ENCODE results near the gene SLFN12L. TPM values are rescaled to one million over a fixed set of nuclear protein-coding genes. Genes with fewer than 3 reads are reported as not detected.
"Not testable (repeated sequence)": the region's sequence is repeated elsewhere in the genome, so short reads cannot be mapped to it uniquely, and the experiment has no call there.

The SLFN12L gene
- total RNA-seq, 1 donor from 2014 or later = 2.4 TPM

DNA sequence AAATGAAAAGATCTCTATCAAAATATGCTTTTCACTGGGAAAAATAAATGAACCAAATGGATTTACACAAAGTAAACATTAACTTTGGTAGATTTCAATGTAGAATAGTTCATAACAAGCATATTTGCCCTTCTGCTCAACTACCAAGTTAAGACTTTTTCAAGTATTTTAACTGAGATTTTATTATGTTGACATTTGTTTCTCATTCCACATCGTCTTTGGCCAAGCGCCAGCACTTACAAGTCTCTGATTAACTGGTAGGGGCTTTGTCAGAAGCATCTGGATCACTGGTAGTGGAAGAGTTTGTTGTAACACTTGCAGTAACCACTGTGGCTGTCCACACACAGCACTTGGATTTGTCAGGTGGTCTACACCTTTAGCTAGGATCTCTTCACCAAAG, 22.9 kb downstream of the SLFN12L start:
- Mint-ChIP-seq H3K4me3 (no peak overlapping the region), H3K4me1 (no peaks in the 10 kb centered on the region), H3K36me3 (ENCODE audit: low read depth) (no peaks in the 10 kb centered on the region), H3K27ac (no peak overlapping the region), H3K27me3 (peaks cover 47% of the 10 kb centered on the region), H3K9me3 (no peaks in the 10 kb centered on the region)
- TF ChIP-seq, protein P1, sequence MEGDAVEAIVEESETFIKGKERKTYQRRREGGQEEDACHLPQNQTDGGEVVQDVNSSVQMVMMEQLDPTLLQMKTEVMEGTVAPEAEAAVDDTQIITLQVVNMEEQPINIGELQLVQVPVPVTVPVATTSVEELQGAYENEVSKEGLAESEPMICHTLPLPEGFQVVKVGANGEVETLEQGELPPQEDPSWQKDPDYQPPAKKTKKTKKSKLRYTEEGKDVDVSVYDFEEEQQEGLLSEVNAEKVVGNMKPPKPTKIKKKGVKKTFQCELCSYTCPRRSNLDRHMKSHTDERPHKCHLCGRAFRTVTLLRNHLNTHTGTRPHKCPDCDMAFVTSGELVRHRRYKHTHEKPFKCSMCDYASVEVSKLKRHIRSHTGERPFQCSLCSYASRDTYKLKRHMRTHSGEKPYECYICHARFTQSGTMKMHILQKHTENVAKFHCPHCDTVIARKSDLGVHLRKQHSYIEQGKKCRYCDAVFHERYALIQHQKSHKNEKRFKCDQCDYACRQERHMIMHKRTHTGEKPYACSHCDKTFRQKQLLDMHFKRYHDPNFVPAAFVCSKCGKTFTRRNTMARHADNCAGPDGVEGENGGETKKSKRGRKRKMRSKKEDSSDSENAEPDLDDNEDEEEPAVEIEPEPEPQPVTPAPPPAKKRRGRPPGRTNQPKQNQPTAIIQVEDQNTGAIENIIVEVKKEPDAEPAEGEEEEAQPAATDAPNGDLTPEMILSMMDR (IDR thresholded peaks at IDR 0.05) = no peak
- CTCF ChIA-PET = interaction anchor here (1.4 kb wide), 1 partner anchor 202 kb away, joined by 3 read pairs; no protein-coding TSS in a partner anchor
- intact Hi-C loops (cut with micrococcal nuclease) = no loop called here
- DNase-seq = no peak
- ATAC-seq (ENCODE audit: low read depth) = no peak
- POLR2A ChIA-PET = no interaction called here

DNA sequence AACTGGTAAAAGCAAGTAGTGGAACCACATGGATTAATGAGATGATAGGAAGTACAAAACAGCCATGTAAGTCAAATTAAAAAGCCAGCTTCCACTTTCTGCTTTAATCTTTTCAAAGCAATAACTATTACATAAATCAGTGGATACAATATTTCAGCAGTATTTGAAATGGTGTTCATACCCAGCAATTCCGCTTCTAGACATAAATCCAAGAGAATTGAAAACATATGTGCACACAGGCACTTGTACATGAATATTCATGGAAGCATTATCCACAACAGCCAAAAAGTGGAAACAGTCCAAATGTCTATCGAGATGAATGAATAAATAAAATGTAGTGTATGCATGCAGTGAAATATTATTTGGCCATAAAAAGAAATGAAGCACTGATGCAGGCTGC, 27.4 kb downstream of the SLFN12L start:
- CTCF ChIA-PET = no interaction called here
- Mint-ChIP-seq H3K36me3 (ENCODE audit: low read depth) (no peaks in the 10 kb centered on the region), H3K4me1 (no peaks in the 10 kb centered on the region), H3K4me3 (no peak overlapping the region), H3K9me3 (peaks cover 12% of the 10 kb centered on the region), H3K27me3 (peaks cover 22% of the 10 kb centered on the region), H3K27ac (no peak overlapping the region)
- no peak for ATAC-seq (ENCODE audit: low read depth)
- intact Hi-C loops (cut with micrococcal nuclease) = no loop called here
- TF ChIP-seq, protein P1 (IDR thresholded peaks at IDR 0.05) = no peak
- POLR2A ChIA-PET = no interaction called here
- DNase-seq = no peak

DNA sequence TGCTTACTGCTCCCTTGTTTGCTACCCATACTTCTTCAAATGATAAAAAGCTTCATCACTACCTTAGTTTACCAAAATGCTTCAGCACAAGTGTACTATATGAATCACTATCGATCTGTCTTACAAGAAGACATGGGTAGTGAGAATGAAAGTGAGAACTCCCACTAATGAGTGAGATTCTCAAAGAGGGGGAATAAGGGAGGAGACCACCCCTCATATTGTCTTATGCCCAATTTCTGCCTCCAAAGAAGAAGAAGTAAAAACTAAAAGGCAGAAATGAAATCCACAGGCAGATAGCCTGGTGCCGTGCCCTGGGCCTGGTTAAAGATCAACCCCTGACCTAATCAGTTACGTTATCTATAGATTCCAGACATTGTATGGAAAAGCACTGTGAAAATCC, 29.8 kb downstream of the SLFN12L start:
- CTCF ChIA-PET; H3K36me3 Mint-ChIP-seq (ENCODE audit: low read depth); intact Hi-C loops (cut with micrococcal nuclease); H3K4me3 Mint-ChIP-seq; ATAC-seq (ENCODE audit: low read depth); DNase-seq; H3K27ac Mint-ChIP-seq; H3K4me1 Mint-ChIP-seq; POLR2A ChIA-PET: not testable (repeated sequence)
- Mint-ChIP-seq H3K27me3 (peaks cover 11% of the 10 kb centered on the region), H3K9me3 (peaks cover 12% of the 10 kb centered on the region)

DNA sequence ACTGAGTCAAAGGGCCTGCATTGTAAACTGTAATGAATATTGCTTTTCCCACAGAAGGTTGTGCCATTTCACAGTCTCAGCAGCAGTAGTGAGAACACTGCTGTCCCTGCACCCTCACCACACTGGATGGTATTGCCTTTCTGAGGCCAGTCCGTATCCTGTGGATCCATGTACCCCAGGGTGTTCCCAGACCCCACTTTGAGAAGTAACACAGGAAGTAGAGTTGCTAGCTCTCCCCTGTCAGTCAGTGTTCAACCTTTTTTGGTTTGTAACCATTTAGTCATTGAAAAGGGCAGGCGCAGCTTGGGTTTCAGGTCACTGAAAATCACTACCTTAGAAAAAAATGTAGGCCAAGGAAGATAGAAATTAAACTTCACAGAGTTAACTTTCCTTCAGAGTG, 37.9 kb downstream of the SLFN12L start:
- intact Hi-C loops (cut with micrococcal nuclease) = loop anchor here (2.0 kb wide), 1 partner anchor 51 kb away; the partner anchor contains the start of gene SLFN13
- peaks cover 7% of the 10 kb centered on the region for H3K9me3 Mint-ChIP-seq

DNA sequence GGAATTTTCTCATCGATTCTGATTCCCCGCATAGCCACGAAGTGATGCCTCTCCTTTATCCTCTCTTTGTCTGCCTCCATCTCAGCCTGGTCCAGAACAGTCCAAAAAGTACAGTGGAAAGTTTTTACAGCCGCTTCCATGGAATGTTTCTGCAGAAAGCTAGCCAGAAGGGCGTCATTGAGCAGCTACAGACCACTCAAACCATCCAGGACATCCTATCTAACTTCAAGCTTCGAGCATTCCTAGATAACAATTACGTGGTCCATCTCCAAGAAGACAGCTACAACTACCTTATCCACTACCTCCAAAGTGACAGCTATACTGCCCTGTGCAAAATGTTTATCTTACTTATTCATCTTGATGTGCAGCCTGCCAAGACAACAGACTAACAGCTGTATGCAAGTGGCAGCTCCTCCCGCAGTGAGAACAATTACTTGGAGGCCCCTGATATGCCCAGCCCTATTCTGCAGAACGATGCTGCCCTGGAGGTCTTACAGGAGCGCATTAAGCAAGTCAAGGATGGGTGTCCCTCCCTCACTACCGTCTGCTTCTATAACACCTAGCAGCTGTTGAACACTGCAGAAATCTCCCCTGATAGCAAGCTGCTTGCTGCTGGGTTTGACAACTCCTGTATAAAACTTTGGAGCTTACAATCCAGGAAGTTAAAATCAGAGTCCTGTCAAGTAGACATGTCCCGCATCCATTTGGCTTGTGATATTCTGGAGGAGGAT, 38.9 kb downstream of the SLFN12L start:
- CTCF ChIA-PET = interaction anchor here (1.7 kb wide), 1 partner anchor 186 kb away, joined by 4 read pairs; no protein-coding TSS in a partner anchor
- DNase-seq = no peak
- POLR2A ChIA-PET = interaction anchor here (1.9 kb wide), 1 partner anchor 11 kb away, joined by 5 read pairs; no protein-coding TSS in a partner anchor
- H3K27me3 Mint-ChIP-seq = peaks cover 56% of the 10 kb centered on the region
- no peak overlapping the region for H3K27ac Mint-ChIP-seq
- TF ChIP-seq, protein P1 (IDR thresholded peaks at IDR 0.05) = no peak
- ATAC-seq (ENCODE audit: low read depth) = no peak
- no peak overlapping the region for H3K4me3 Mint-ChIP-seq
- peaks cover 17% of the 10 kb centered on the region for H3K4me1 Mint-ChIP-seq
- intact Hi-C loops (cut with micrococcal nuclease) = loop anchor here (1.0 to 2.0 kb wide), 2 partner anchors 11 to 50 kb away; partner anchors contain the start of gene SLFN13
- no peaks in the 10 kb centered on the region for H3K36me3 Mint-ChIP-seq (ENCODE audit: low read depth)
- peaks cover 9% of the 10 kb centered on the region for H3K9me3 Mint-ChIP-seq

More for the DNA sequence above, 37.9 kb downstream of the SLFN12L start:
- Mint-ChIP-seq H3K4me1 (peaks cover 15% of the 10 kb centered on the region), H3K4me3 (no peak overlapping the region), H3K27ac (no peak overlapping the region), H3K36me3 (ENCODE audit: low read depth) (no peaks in the 10 kb centered on the region), H3K27me3 (peaks cover 52% of the 10 kb centered on the region)
- ATAC-seq (ENCODE audit: low read depth) (no peak), DNase-seq (no peak)
- POLR2A ChIA-PET = interaction anchor here (1.9 kb wide), 1 partner anchor 12 kb away, joined by 5 read pairs; no protein-coding TSS in a partner anchor
- CTCF ChIA-PET = interaction anchor here (1.7 kb wide), 1 partner anchor 187 kb away, joined by 4 read pairs; no protein-coding TSS in a partner anchor
- TF ChIP-seq, protein P1 (IDR thresholded peaks at IDR 0.05) = no peak
